IMR-90 (cell line): ENCODE results near the gene ERGIC1. TPM values are rescaled to one million over a fixed set of nuclear protein-coding genes. Genes with fewer than 3 reads are reported as not detected.
A peak's percentile ranks its signal among the peaks of the same experiment; 100 is the strongest.

ENCODE experiments used
- ATAC-seq: fragments of 200-7000 bp; cut with Tn5 transposase; 2 replicates; pipeline ENCODE4 v1.9.1; 2020; ENCODE audit warnings: low read depth, mild to moderate bottlenecking, moderate library complexity
- BruUV-seq: library from RNA; stranded (reverse); fragments of 400-500 nt; replicated peaks from 2 replicates; lab custom pipeline; 2021; lab: Mats Ljungman, UMichigan
- CTCF ChIA-PET: fragments of 300-600 bp; formaldehyde crosslinking; extraction: SDS; loops from one replicate; lab custom pipeline; 2021; ENCODE audit warnings: antibody characterized with exemption; lab: Yijun Ruan, JAX
- POLR2A ChIA-PET: fragments of 300-600 bp; sonication (Branson Sonifier 250); formaldehyde crosslinking; loops from one replicate; lab custom pipeline; 2022; ENCODE audit warnings: antibody characterized with exemption; ENCODE audit not compliant: unreplicated experiment; lab: Charles Lee
- DNase-seq: peaks from one replicate; pipeline ENCODE4 v3.0.0; 2013
- H2AFZ ChIP-seq: replicated peaks from 2 replicates; pipeline ENCODE3; 2013; ENCODE audit warnings: low read length, mild to moderate bottlenecking; ENCODE audit not compliant: poor library complexity
- H2AK5ac ChIP-seq: 2 replicates; pipeline ENCODE4 v1.6.1; 2013; ENCODE audit warnings: low read depth, low read length, inconsistent platforms
- H2AK9ac ChIP-seq: replicated peaks from 2 replicates; pipeline ENCODE3; 2013; ENCODE audit warnings: mild to moderate bottlenecking, low read depth, low read length, moderate library complexity; ENCODE audit not compliant: poor library complexity
- H2BK120ac ChIP-seq: 2 replicates; pipeline ENCODE4 v1.6.1; 2013; ENCODE audit warnings: low read depth, low read length, inconsistent platforms
- H2BK15ac ChIP-seq: 3 replicates; pipeline ENCODE4 v1.6.1; 2013; ENCODE audit warnings: low read depth, low read length, inconsistent platforms
- H2BK20ac ChIP-seq: 2 replicates; pipeline ENCODE4 v1.6.1; 2013; ENCODE audit warnings: low read depth, mild to moderate bottlenecking, inconsistent platforms, low read length, moderate library complexity
- H2BK5ac ChIP-seq: 2 replicates; pipeline ENCODE4 v1.6.1; 2013; ENCODE audit warnings: mild to moderate bottlenecking, low read depth, low read length, inconsistent platforms; ENCODE audit not compliant: poor library complexity, severe bottlenecking
- H3K14ac ChIP-seq: replicated peaks from 2 replicates; pipeline ENCODE4 v1.6.1; 2013; ENCODE audit warnings: low read depth, low read length, inconsistent platforms
- H3K18ac ChIP-seq: 2 replicates; pipeline ENCODE4 v1.6.1; 2013; ENCODE audit warnings: low read depth, low read length, control low read depth
- H3K23ac ChIP-seq: 2 replicates; pipeline ENCODE4 v1.6.1; 2013; ENCODE audit warnings: low read depth, low read length, inconsistent platforms
- H3K27ac ChIP-seq: 2 replicates; pipeline ENCODE4 v1.5.1; 2013; ENCODE audit warnings: mild to moderate bottlenecking, control low read depth, low read length; ENCODE audit not compliant: insufficient read depth
- H3K27me3 ChIP-seq: 2 replicates; pipeline ENCODE4 v1.6.1; 2013; ENCODE audit warnings: low read length; ENCODE audit not compliant: control insufficient read depth, insufficient read depth
- H3K36me3 ChIP-seq: 2 replicates; pipeline ENCODE4 v1.6.1; 2013; ENCODE audit warnings: low read length, mixed read lengths; ENCODE audit not compliant: control insufficient read depth, insufficient read depth
- H3K4ac ChIP-seq: 2 replicates; pipeline ENCODE4 v1.6.1; 2013; ENCODE audit warnings: low read depth, low read length, inconsistent platforms
- H3K4me1 ChIP-seq: 2 replicates; pipeline ENCODE4 v1.6.1; 2013; ENCODE audit warnings: low read length, mixed read lengths; ENCODE audit not compliant: control insufficient read depth, insufficient read depth
- H3K4me2 ChIP-seq: 2 replicates; pipeline ENCODE4 v1.6.1; 2013; ENCODE audit warnings: low read depth, mild to moderate bottlenecking, control low read depth, low read length, moderate library complexity
- H3K4me3 ChIP-seq: 2 replicates; pipeline ENCODE4 v1.5.1; 2013; ENCODE audit warnings: low read depth, mild to moderate bottlenecking, control low read depth, low read length, moderate library complexity; ENCODE audit not compliant: insufficient read depth
- H3K56ac ChIP-seq: 2 replicates; pipeline ENCODE4 v1.6.1; 2013; ENCODE audit warnings: low read length, inconsistent platforms; ENCODE audit not compliant: insufficient read depth; ENCODE audit errors: extremely low read depth
- H3K79me1 ChIP-seq, 2 experiments: 2 replicates each; pipeline ENCODE4 v1.6.1; 2013; ENCODE audit warnings: low read length in 2 of 2, inconsistent platforms in 1 of 2, low read depth in 1 of 2
- H3K9ac ChIP-seq: 2 replicates; pipeline ENCODE4 v1.6.1; 2013; ENCODE audit warnings: low read depth, low read length, control low read depth
- H3K9me1 ChIP-seq: 2 replicates; pipeline ENCODE4 v1.6.1; 2013; ENCODE audit warnings: low read length, inconsistent platforms; ENCODE audit not compliant: insufficient read depth
- H3K9me3 ChIP-seq: 2 replicates; pipeline ENCODE4 v1.6.1; 2013; ENCODE audit warnings: low read length; ENCODE audit not compliant: control insufficient read depth, insufficient read depth
- H4K20me1 ChIP-seq: 2 replicates; pipeline ENCODE4 v1.6.1; 2013; ENCODE audit warnings: low read length, inconsistent platforms; ENCODE audit not compliant: insufficient read depth
- H4K5ac ChIP-seq: 2 replicates; pipeline ENCODE4 v1.6.1; 2013; ENCODE audit warnings: mild to moderate bottlenecking, low read depth, low read length, control low read depth
- H4K8ac ChIP-seq, 2 experiments: 2 replicates each; pipeline ENCODE4 v1.6.1; 2013; ENCODE audit warnings: low read depth in 2 of 2, low read length in 2 of 2, control low read depth in 1 of 2, inconsistent platforms in 1 of 2
- H4K91ac ChIP-seq: 2 replicates; pipeline ENCODE4 v1.6.1; 2013; ENCODE audit warnings: low read depth, low read length, inconsistent platforms; ENCODE audit not compliant: insufficient read depth
- BHLHE40 ChIP-seq: fragments of 150-350 bp; IDR thresholded peaks from 2 replicates; pipeline ENCODE4 v1.6.1; 2016; ENCODE audit warnings: mild to moderate bottlenecking, low read depth, low read length
- CEBPB ChIP-seq: IDR thresholded peaks from 2 replicates; pipeline ENCODE4 v1.6.1; 2012; ENCODE audit warnings: low read depth, low read length, improper control_type of control experiment
- CHD1 ChIP-seq: IDR thresholded peaks from 2 replicates; pipeline ENCODE4 v1.6.1; 2012; ENCODE audit warnings: low read depth, low read length, improper control_type of control experiment
- CTCF ChIP-seq: conservative IDR thresholded peaks from 2 replicates; pipeline ENCODE4 v1.5.1; 2012; ENCODE audit warnings: mild to moderate bottlenecking, low read depth, low read length, improper control_type of control experiment
- ELK1 ChIP-seq: fragments of 150-350 bp; IDR thresholded peaks from 2 replicates; pipeline ENCODE4 v1.6.1; 2016; ENCODE audit warnings: low read depth, mild to moderate bottlenecking, low read length, moderate library complexity, borderline replicate concordance
- FOS ChIP-seq: fragments of 150-350 bp; IDR thresholded peaks from 2 replicates; pipeline ENCODE4 v1.6.1; 2016; ENCODE audit warnings: low read depth, low read length
- MAFK ChIP-seq: IDR thresholded peaks from 2 replicates; pipeline ENCODE4 v1.6.1; 2012; ENCODE audit warnings: low read depth, low read length, improper control_type of control experiment
- MAZ ChIP-seq: IDR thresholded peaks from 2 replicates; pipeline ENCODE4 v1.6.1; 2012; ENCODE audit warnings: low read depth, mild to moderate bottlenecking, low read length, improper control_type of control experiment, moderate library complexity, borderline replicate concordance
- MXI1 ChIP-seq: IDR thresholded peaks from 2 replicates; pipeline ENCODE4 v1.6.1; 2012; ENCODE audit warnings: low read depth, mild to moderate bottlenecking, low read length, moderate library complexity, borderline replicate concordance
- NFE2L2 ChIP-seq: fragments of 150-350 bp; IDR thresholded peaks from 2 replicates; pipeline ENCODE4 v1.6.1; 2016; ENCODE audit warnings: low read depth, mild to moderate bottlenecking, low read length
- POLR2A ChIP-seq: IDR thresholded peaks from 2 replicates; pipeline ENCODE4 v1.6.1; 2012; ENCODE audit warnings: mild to moderate bottlenecking, low read depth, low read length
- RAD21 ChIP-seq: IDR thresholded peaks from 2 replicates; pipeline ENCODE4 v1.6.1; 2012; ENCODE audit warnings: low read length, improper control_type of control experiment
- RCOR1 ChIP-seq: IDR thresholded peaks from 2 replicates; pipeline ENCODE4 v1.6.1; 2012; ENCODE audit warnings: mild to moderate bottlenecking, low read length, improper control_type of control experiment; ENCODE audit not compliant: insufficient replicate concordance
- RFX5 ChIP-seq: IDR thresholded peaks from 2 replicates; pipeline ENCODE4 v1.8.0; 2012; ENCODE audit warnings: low read depth, mild to moderate bottlenecking, low read length, moderate library complexity
- SMC3 ChIP-seq: fragments of 150-350 bp; IDR thresholded peaks from 2 replicates; pipeline ENCODE4 v1.6.1; 2016; ENCODE audit warnings: low read depth, mild to moderate bottlenecking, antibody characterized with exemption, low read length, moderate library complexity
- USF2 ChIP-seq: fragments of 150-350 bp; IDR thresholded peaks from 2 replicates; pipeline ENCODE4 v1.6.1; 2017; ENCODE audit warnings: mild to moderate bottlenecking, antibody characterized with exemption, low read length, low read depth
- WGBS, 2 experiments: methylation state at CpG; one replicate each; pipeline versions ENCODE4 v1.1.5 to v1.1.7; 2013; ENCODE audit warnings: missing lambda C conversion rate in 2 of 2; ENCODE audit not compliant: insufficient read length in 1 of 2; ENCODE audit errors: extremely low coverage in 2 of 2; 5-methylcytosine and 5-hydroxymethylcytosine counted together
- dilution Hi-C: fragments of 300-500 bp; cut with HindIII; formaldehyde crosslinking; loops from one replicate; pipeline ENCODE4 v1.14.3; 2018; ENCODE audit warnings: low sequenced_read_pairs; ENCODE audit not compliant: unreplicated experiment
- in situ Hi-C: fragments of 300-500 bp; cut with MboI; formaldehyde crosslinking; loops from 3 replicates; pipeline ENCODE4 v1.14.3; 2019; ENCODE audit warnings: low sequenced_read_pairs, inconsistent platforms, mixed read lengths
- intact Hi-C: fragments of 100-400 bp; cut with micrococcal nuclease; formaldehyde crosslinking; loops from 2 replicates; pipeline ENCODE4 v1.10.0; 2022
- polyA plus RNA-seq, 3 experiments: library from polyadenylated mRNA; depleted of rRNA; stranded (reverse); fragments of >200 nt; gene quantifications; 2 replicates each; pipeline ENCODE4 v1.2.3, GENCODE V29; 2012; ENCODE audit warnings: low replicate concordance in 1 of 3
- total RNA-seq: library from RNA; depleted of rRNA; stranded (reverse); fragments of >200 nt; gene quantifications from 2 replicates; pipeline ENCODE4 v1.2.3, GENCODE V29; 2012

Gene ERGIC1
- total and polyA plus RNA-seq, 2 of the 4 experiments (the other 2 are of a cell fraction) = 134 to 192 TPM

GRCh38 chr5:172790496-172790889 lies 43.6 kb upstream of the ERGIC1 start:
- Histone ChIP-seq H4K8ac (peak overlapping the region in 1 of 2 experiments; percentile 36; a peak in 1 of 4 replicates), H2BK5ac (no peak overlapping the region), H3K36me3 (no peaks in the 10 kb centered on the region), H3K4me1 (peaks cover 22% of the 10 kb centered on the region), H3K27ac (no peak overlapping the region), H2AK5ac (peak overlapping the region; percentile 77), H3K4ac (peak overlapping the region; percentile 65; the same call in 1 of the 2 replicates), H3K56ac (no peak overlapping the region), H3K14ac (no peak overlapping the region), H3K9ac (no peak overlapping the region), H2BK20ac (0 out of 2 replicates have a peak overlapping the region, but pooled peaks have one; percentile 17), H2BK15ac (peak overlapping the region; percentile 25; the same call in 1 of the 3 replicates), H2AFZ (no peak overlapping the region), H4K91ac (peak overlapping the region; percentile 7; the same call in 1 of the 2 replicates), H3K9me1 (peaks cover 16% of the 10 kb centered on the region), H2AK9ac (no peak overlapping the region), H3K4me2 (no peak overlapping the region), H3K23ac (peak overlapping the region; percentile 14; the same call in 1 of the 2 replicates), H4K5ac (0 out of 2 replicates have a peak overlapping the region, but pooled peaks have one; percentile 83), H3K9me3 (no peaks in the 10 kb centered on the region), H3K79me1 (peaks cover 4 to 16% of the 10 kb centered on the region in 2 experiments; a peak in 2 of 4 replicates), H2BK120ac (0 out of 2 replicates have a peak overlapping the region, but pooled peaks have one; percentile 72), H3K27me3 (no peaks in the 10 kb centered on the region), H4K20me1 (no peaks in the 10 kb centered on the region; the same call in 1 of the 2 replicates), H3K4me3 (no peak overlapping the region), H3K18ac (no peak overlapping the region)
- CTCF ChIA-PET = no interaction called here
- dilution Hi-C loops = no loop called here
- in situ Hi-C loops = no loop called here
- no peak for DNase-seq
- no TSS peak for BruUV-seq
- WGBS, 2 experiments = 100% methylated on average over 1 of the region's 5 CpGs; no CpG with 5 or more reads in 1 of the 2 experiments
- intact Hi-C loops = no loop called here
- no peak for ATAC-seq
- POLR2A ChIA-PET = no interaction called here
- TF ChIP-seq CHD1 (no peak), RCOR1 (no peak), MXI1 (no peak), RFX5 (no peak), MAZ (no peak), POLR2A (no peak), ELK1 (no peak), CEBPB (no peak), RAD21 (no peak), SMC3 (no peak), USF2 (no peak), FOS (no peak), CTCF (no peak), NFE2L2 (no peak), BHLHE40 (no peak), MAFK (no peak)
